Heart right ventricle (tissue), 16 donors: ENCODE results near the gene GDAP1L1. TPM values are rescaled to one million over a fixed set of nuclear protein-coding genes. Genes with fewer than 3 reads are reported as not detected.
"Not testable (repeated sequence)": the region's sequence is repeated elsewhere in the genome, so short reads cannot be mapped to it uniquely, and the experiment has no call there.

Source experiments
- ATAC-seq, 8 donors: fragments of 200-7000 bp; cut with Tn5 transposase; one replicate each; pipeline ENCODE4 v1.9.1; 2020; ENCODE audit warnings: mild to moderate bottlenecking in 8 of 8, moderate library complexity in 8 of 8, moderate number of reproducible peaks in 1 of 8
- DNase-seq, 2 donors: peaks; one replicate each; pipeline ENCODE4 v3.0.0-alpha.2; 2020
- H3K27ac ChIP-seq, 10 donors: fragments of 200-600 bp; sonication (generic) in 2 of 10; one replicate each; pipeline versions ENCODE4 v1.5.0 to v1.8.0; 2020 to 2022; ENCODE audit warnings: mild to moderate bottlenecking in 3 of 10
- H3K27me3 ChIP-seq, 7 donors: fragments of 200-600 bp; one replicate each; pipeline ENCODE4 v1.8.0; 2021 to 2022; ENCODE audit warnings: mild to moderate bottlenecking in 2 of 7
- H3K36me3 ChIP-seq, 9 donors: fragments of 200-600 bp; sonication (generic) in 1 of 9; one replicate each; pipeline versions ENCODE4 v1.5.0 to v1.8.0; 2020 to 2022; ENCODE audit warnings: mild to moderate bottlenecking in 2 of 9
- H3K4me1 ChIP-seq, 9 donors: fragments of 200-600 bp; sonication (generic) in 1 of 9; one replicate each; pipeline versions ENCODE4 v1.5.0 to v1.8.0; 2020 to 2022; ENCODE audit warnings: mild to moderate bottlenecking in 4 of 9
- H3K4me3 ChIP-seq, 10 donors: fragments of 200-600 bp; sonication (generic) in 2 of 10; one replicate each; pipeline versions ENCODE4 v1.5.0 to v1.8.0; 2020 to 2022; ENCODE audit warnings: mild to moderate bottlenecking in 7 of 10, moderate library complexity in 2 of 10
- H3K9me3 ChIP-seq, 11 donors: fragments of 200-600 bp in 10 of 11; sonication (generic) in 2 of 11; one replicate each; pipeline versions ENCODE4 v1.5.0 to v1.8.0; 2013 to 2022; ENCODE audit warnings: mild to moderate bottlenecking in 2 of 11, control low read depth in 1 of 11, moderate library complexity in 1 of 11
- CTCF ChIP-seq, 9 donors: fragments of 200-600 bp; sonication (generic) in 2 of 9; IDR thresholded peaks; one replicate each; pipeline versions ENCODE4 v1.5.0 to v1.8.0; 2021 to 2022; ENCODE audit warnings: antibody characterized with exemption in 9 of 9, mild to moderate bottlenecking in 5 of 9, moderate library complexity in 1 of 9
- WGBS, 2 donors: extraction: QIAGEN DNeasy Blood & Tissue Kit; methylation state at CpG; one replicate each; pipeline ENCODE4 v1.1.7; 2013; ENCODE audit warnings: inconsistent platforms in 1 of 2; 5-methylcytosine and 5-hydroxymethylcytosine counted together
- intact Hi-C, 10 donors: fragments of 100-400 bp; cut with DNase I; formaldehyde crosslinking; loops; one replicate each; pipeline versions ENCODE4 v1.11.1 to v1.14.2; 2022
- polyA plus RNA-seq, 2 donors: library from polyadenylated mRNA; stranded (reverse); fragments of 200-250 nt; gene quantifications; one replicate each; pipeline ENCODE4 v1.2.3, GENCODE V29; 2013
- total RNA-seq, 10 donors: library from RNA; stranded (reverse); fragmentation: NEBNext Ultra II Directional in 3 of 10; extraction: Animal tissue kit (Norgen Biotek cat#: 25700) in 3 of 10; gene quantifications; one replicate each; pipeline versions ENCODE4 v1.2.1 to v1.2.4, GENCODE V29; 2021 to 2023
- donor health status: Arrhythmogenic right ventricular cardiomyopathy.
- donor health status: ischemic (EF 13 %, LVEDD 7.1; RV severe dilation, severe dysfunction).
- donor health status: healthy with polysubstance abuse.
- donor health status: DM: no; HTN: yes; CAD: no.
- donor health status: DM: no; HTN: no; CAD: no.
- donor health status: ischemic (EF 25% LVEDD 6.9; RV normal size, moderate dysfunction).
- donor health status: ischemic (EF 25% LVEDD 5.7; RV mildly dilated, moderate dysfunction).
- donor health status: healthy.
- donor health status: DM: yes; HTN: yes; CAD: no.
- donor health status: Ischemic cardiomyopathy.
- donor health status: ischemic (EF 35%, LVEDD 5.7; RV mildly dilated, moderate dysfunction).
- donor health status: nonischemic (EF 11% LVEDD 7.7; RV severe dilation, severe dysfunction).
- donor health status: DM: yes; HTN: yes; CAD: no.
- donor health status: PGD.
- donor health status: ischemic (EF 29% LVEDD 5.4; RV normal size, mild dysfunction).
- donor health status: nonischemic (EF 23%, LVEDD 6.1; RV moderate dilation, normal function).

Gene GDAP1L1
- total and polyA plus RNA-seq, 12 donors = 0.09 to 0.71 (median 0.34) TPM; not detected in 2

- TF ChIP-seq CTCF (IDR thresholded peaks at IDR 0.05) = no peak
- Histone ChIP-seq H3K36me3 (no peaks in the 10 kb centered on the region), H3K4me3 (no peak overlapping the region), H3K9me3 (no peaks in the 10 kb centered on the region), H3K4me1 (peaks cover 0 to 10% (median 0%) of the 10 kb centered on the region in 9 donors), H3K27ac (no peak overlapping the region), H3K27me3 (no peaks in the 10 kb centered on the region)
- ATAC-seq = peak in 4 of 8 donors; percentile 17 to 44 (median 30)
- intact Hi-C loops = no loop called here
- 73 to 84% methylated on average over 7 of the region's 7 CpGs for WGBS, 2 donors
- DNase-seq = no peak
These were observed 15.9 kb upstream of the GDAP1L1 start for GRCh38 chr20:44231193-44231592.

GRCh38 chr20:44231713-44232468, 15.2 kb upstream of the GDAP1L1 start:
- no peak for TF ChIP-seq CTCF (IDR thresholded peaks at IDR 0.05)
- ATAC-seq (no peak), DNase-seq (no peak)
- H3K4me3 ChIP-seq = no peak overlapping the region
- H3K4me1 ChIP-seq = peaks cover 0 to 10% (median 0%) of the 10 kb centered on the region in 9 donors
- no peaks in the 10 kb centered on the region for H3K27me3 ChIP-seq
- H3K9me3 ChIP-seq = no peaks in the 10 kb centered on the region
- intact Hi-C loops = no loop called here
- 69 to 70% methylated on average over 9 to 10 of the region's 10 CpGs for WGBS, 2 donors
- H3K27ac ChIP-seq = no peak overlapping the region
- no peaks in the 10 kb centered on the region for H3K36me3 ChIP-seq

GRCh38 chr20:44232469-44232856, 14.6 kb upstream of the GDAP1L1 start:
- H3K4me1 ChIP-seq, DNase-seq, H3K27me3 ChIP-seq, H3K9me3 ChIP-seq, H3K27ac ChIP-seq, H3K4me3 ChIP-seq, intact Hi-C loops, ATAC-seq, H3K36me3 ChIP-seq: not testable (repeated sequence)
- 81 to 98% methylated on average over 4 of the region's 4 CpGs for whole genome bisulfite sequencing, 2 donors

GRCh38 chr20:44233436-44234016, 13.6 kb upstream of the GDAP1L1 start:
- no peak overlapping the region for H3K4me3 ChIP-seq
- no peak overlapping the region for H3K27ac ChIP-seq
- TF ChIP-seq CTCF (IDR thresholded peaks at IDR 0.05) = no peak
- peaks cover 0 to under 1% (median 0%) of the 10 kb centered on the region in 11 donors for H3K9me3 ChIP-seq
- no peaks in the 10 kb centered on the region for H3K27me3 ChIP-seq
- intact Hi-C loops = no loop called here
- peaks cover 0 to 6% (median 0%) of the 10 kb centered on the region in 9 donors for H3K4me1 ChIP-seq
- H3K36me3 ChIP-seq = no peaks in the 10 kb centered on the region
- DNase-seq (no peak), ATAC-seq (no peak)
- WGBS, 2 donors = 93% methylated on average over 6 of the region's 6 CpGs
